Motor neuron (in vitro differentiated cells): ENCODE data around the gene SSX4B. TPM values are rescaled to one million over a fixed set of nuclear protein-coding genes. Genes with fewer than 3 reads are reported as not detected.
"Not testable (repeated sequence)": the region's sequence is repeated elsewhere in the genome, so short reads cannot be mapped to it uniquely, and the experiment has no call there.

Source experiments
- ATAC-seq, 8 experiments: fragments of 200-7000 bp; cut with Tn5 transposase; replicated peaks in 6 of 8; 2 replicates each; pipeline ENCODE4 v1.8.0; 2021; ENCODE audit warnings: mild to moderate bottlenecking in 8 of 8, moderate library complexity in 8 of 8
- H3K27ac ChIP-seq, 2 donors: fragments of 250-450 bp; sonication (Bioruptor Pico); 2 replicates each; pipeline ENCODE4 v1.9.0; 2021; ENCODE audit warnings: antibody characterized with exemption in 2 of 2, mild to moderate bottlenecking in 2 of 2, moderate library complexity in 1 of 2
- H3K4me1 ChIP-seq, 2 donors: fragments of 250-450 bp; sonication (Bioruptor Pico); replicated peaks in 1 of 2; 2 replicates each; pipeline ENCODE4 v1.6.1; 2021; ENCODE audit warnings: antibody characterized with exemption in 2 of 2, mild to moderate bottlenecking in 2 of 2, moderate library complexity in 1 of 2
- H3K4me3 ChIP-seq, 5 donors: fragments of 250-450 bp; sonication (Bioruptor Pico); 2 replicates each; pipeline ENCODE4 v1.9.0; 2021; ENCODE audit warnings: antibody characterized with exemption in 5 of 5, mild to moderate bottlenecking in 5 of 5, moderate library complexity in 4 of 5
- WGBS, 10 experiments: fragments of 450-650 bp; shearing (Covaris generic); methylation state at CpG; one replicate each; pipeline ENCODE4 v1.0.0; 2022; 5-methylcytosine and 5-hydroxymethylcytosine counted together
- in situ Hi-C, 9 experiments: fragments of 400-800 bp; cut with MboI; loops; one replicate each; pipeline ENCODE4 v1.15.0; 2021; ENCODE audit warnings: low sequenced_read_pairs in 9 of 9, low pct_unique_long_range_greater_than_20kb in 2 of 9; ENCODE audit not compliant: unreplicated experiment in 9 of 9
- total RNA-seq, 8 experiments: library from RNA; unstranded; fragments of 300-600 nt; gene quantifications; 2 replicates each; pipeline versions ENCODE4 v1.2.3 to v1.2.4, GENCODE V29; 2022

The SSX4B gene, protein sequence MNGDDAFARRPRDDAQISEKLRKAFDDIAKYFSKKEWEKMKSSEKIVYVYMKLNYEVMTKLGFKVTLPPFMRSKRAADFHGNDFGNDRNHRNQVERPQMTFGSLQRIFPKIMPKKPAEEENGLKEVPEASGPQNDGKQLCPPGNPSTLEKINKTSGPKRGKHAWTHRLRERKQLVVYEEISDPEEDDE
- under 1 TPM in 1 of 8 experiments, not detected in 7; 0.33 TPM for total RNA-seq

DNA sequence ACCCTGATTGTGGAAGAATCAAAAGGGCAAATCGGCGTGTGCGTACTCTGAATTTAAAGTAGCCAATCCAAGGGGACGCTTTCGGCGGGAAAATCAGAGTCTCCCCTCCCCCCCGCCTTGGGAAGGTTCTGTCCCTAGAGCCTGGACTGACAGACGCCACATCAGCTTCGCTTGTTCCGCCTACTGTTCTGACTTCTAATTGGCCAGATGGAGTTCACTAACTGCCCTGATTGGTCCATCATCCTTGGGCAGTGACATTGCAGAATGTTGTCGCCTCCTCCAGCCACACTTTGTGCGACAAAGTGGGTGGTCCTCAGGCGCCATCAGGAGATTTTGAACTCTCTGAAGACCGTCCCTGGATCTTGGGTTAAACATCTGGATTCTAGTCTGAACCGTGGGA, at the start of gene SSX4B:
SSX4B (minus strand) TSS at position 101 of the 400 bp plus-strand sequence. CDS start 588 bp downstream, outside the sequence.
- no CpG with 5 or more reads among the region's 15 CpGs for WGBS, 10 experiments

DNA sequence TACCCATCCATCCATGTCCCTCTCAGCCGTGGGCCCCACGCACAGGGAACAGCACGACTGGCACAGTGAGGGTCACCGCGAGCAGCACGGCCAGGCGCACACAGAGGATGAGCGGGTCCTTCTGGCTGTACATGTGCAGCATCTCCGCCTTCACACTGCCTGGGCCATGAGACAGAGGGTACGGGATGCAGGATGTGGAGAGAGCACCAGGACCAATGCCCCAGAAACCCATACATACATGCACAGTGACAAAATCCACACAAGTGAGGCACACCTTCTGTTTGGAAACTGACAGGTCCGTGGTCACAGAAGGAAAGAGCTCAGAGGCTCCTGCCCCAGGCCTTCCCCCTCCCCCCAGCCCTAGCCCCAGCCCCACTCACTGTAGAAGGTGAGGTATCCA, 48.8 kb upstream of the SSX4B start:
- no peak for ATAC-seq
- Histone ChIP-seq H3K4me1 (no peaks in the 10 kb centered on the region), H3K4me3 (no peak overlapping the region), H3K27ac (no peak overlapping the region)
- in situ Hi-C loops, result no loop called here
- 80% methylated on average over 2 of the region's 11 CpGs; no CpG with 5 or more reads in 9 of the 10 experiments for WGBS, 10 experiments

More for the DNA sequence above, at the start of gene SSX4B:
- H3K4me3 ChIP-seq, H3K4me1 ChIP-seq, ATAC-seq, in situ Hi-C loops, H3K27ac ChIP-seq: not testable (repeated sequence)

DNA sequence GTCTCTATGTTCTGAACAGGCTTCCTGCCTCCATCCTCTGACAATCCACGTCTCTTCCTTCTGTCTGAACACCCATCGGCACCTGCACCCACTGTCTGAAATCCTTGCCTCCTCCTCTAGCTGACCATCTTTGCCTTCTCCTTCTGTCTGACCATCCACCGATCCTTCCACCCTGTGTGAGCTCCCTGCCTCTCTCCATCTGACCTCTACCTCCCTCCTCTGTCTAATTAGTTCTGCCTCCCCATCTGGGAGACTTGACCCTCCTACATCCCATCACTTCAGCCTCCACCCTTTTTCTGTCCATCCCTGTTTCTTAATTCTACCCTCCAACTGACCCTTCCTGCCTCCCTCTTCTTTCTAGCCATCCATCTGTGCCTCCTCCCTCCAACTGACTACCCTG, 48.3 kb upstream of the SSX4B start:
- in situ Hi-C loops, result no loop called here
- no peaks in the 10 kb centered on the region for H3K4me1 ChIP-seq
- WGBS, 10 experiments, result 17 to 73% methylated on average over 1 to 3 of the region's 3 CpGs; no CpG with 5 or more reads in 8 of the 10 experiments
- H3K27ac ChIP-seq, result no peak overlapping the region
- ATAC-seq, result no peak
- no peak overlapping the region for H3K4me3 ChIP-seq

DNA sequence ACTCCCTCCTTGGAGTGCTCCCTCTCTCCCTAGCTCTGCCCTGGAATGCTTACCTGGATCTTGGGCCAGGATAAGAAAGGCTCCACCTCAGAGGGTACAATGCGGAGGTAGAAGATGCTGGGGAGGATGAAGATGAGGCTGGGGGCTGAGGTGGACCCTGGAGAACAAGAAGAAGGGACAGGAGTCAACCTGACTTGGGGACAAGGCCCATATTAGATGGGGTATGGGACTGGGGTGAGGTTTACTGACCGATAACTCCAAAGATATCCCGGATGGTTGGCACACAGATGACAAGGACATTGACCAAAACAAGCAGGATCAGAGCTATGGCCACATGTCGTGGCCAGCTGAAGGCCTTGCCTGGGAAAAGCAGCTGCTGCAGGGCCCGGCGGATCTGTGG, 47.7 kb upstream of the SSX4B start:
- 47 to 100% (median 100%) methylated on average over 1 to 3 of the region's 6 CpGs; no CpG with 5 or more reads in 7 of the 10 experiments for WGBS, 10 experiments
- no peak for ATAC-seq
- in situ Hi-C loops, result no loop called here

DNA sequence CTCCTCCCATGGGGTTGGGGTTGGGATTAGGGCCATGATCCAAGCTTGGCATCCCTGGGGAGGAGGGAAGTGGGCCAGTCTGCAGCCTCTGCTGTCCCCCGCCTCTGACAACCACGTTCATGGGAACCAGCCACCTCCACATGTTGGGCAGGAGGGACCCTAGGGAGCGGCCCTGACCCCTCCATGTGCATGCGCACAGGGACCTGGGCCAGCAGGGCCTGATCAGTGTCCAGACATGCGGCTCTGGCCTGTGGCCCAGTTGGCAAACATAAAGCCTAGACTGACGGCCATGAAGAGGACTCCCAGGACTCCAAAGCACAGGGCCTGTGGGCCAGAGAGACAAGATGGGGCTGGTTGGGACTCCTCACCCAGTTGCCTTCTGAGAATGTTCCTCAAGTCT, 47.0 kb upstream of the SSX4B start:
- in situ Hi-C loops, result no loop called here
- H3K27ac ChIP-seq, result no peak overlapping the region
- no peak overlapping the region for H3K4me3 ChIP-seq
- ATAC-seq, result peak in 1 of 8 experiments; percentile 8
- WGBS, 10 experiments, result 82 to 100% methylated on average over 1 to 2 of the region's 6 CpGs; no CpG with 5 or more reads in 8 of the 10 experiments
- H3K4me1 ChIP-seq, result no peaks in the 10 kb centered on the region

More for the DNA sequence above, 47.7 kb upstream of the SSX4B start:
- Histone ChIP-seq H3K27ac (no peak overlapping the region), H3K4me3 (no peak overlapping the region), H3K4me1 (no peaks in the 10 kb centered on the region)

DNA sequence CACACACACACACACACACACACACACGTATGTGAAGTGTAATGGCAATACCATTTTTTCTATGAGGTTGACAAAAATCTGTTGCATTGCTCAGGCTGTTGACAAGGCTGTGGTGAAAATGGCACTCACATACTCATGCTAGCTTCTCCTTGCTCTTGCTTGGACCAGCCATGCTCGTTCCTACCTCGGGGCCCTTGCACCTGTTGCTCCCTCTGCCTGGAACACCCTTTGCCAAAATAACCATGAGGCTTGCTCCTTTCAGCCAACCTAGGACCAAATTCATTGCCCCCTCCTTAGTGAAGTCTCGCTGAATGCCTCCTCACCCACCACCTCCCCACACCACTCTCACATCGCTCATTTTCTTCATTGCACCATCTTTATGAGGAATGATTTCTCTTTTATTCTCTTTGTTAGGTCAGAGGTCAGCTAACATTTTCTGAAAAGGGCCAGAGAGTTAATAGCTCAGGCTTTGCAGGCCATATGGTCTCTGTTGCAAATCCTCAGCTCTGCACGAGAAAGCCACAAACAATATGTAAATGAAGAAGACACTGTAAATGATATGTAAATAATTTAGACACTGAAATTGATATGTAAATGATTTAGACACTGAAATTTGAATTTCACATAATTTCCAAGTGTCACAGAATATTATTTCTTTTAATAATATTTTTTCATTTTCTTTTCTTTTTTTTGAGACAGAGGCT, 45.0 kb upstream of the SSX4B start:
- in situ Hi-C loops, result no loop called here
- WGBS, 10 experiments, result 0 to 70% (median 11%) methylated on average over 1 to 3 of the region's 6 CpGs; no CpG with 5 or more reads in 6 of the 10 experiments
- Histone ChIP-seq H3K27ac (no peak overlapping the region), H3K4me3 (no peak overlapping the region), H3K4me1 (no peaks in the 10 kb centered on the region)
- ATAC-seq, result peak in 3 of 8 experiments; percentile 58 to 82 (median 63)

DNA sequence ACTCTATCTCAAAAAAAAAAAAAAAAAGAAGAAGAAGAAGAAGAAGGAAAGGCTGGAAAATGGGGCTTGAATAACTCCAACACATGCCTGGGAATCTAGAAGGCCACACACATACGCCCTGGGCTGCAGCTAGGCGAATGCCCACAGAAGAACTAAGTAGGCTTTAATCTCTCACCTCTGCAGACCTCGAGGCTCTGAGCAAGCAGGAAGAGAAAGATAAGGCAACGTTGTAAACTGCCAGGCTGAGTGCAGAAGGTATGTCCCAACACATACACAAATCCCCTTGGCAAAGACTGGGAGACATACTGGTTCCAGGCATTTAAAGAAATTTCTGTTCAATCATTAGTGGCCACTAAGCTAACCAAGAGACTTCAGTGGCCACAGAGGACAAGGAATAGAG, 39.9 kb upstream of the SSX4B start:
- WGBS, 10 experiments, result 10 to 30% (median 20%) methylated on average over 1 to 2 of the region's 4 CpGs; no CpG with 5 or more reads in 7 of the 10 experiments
- no peaks in the 10 kb centered on the region for H3K4me1 ChIP-seq
- no peak for ATAC-seq
- in situ Hi-C loops, result no loop called here
- no peak overlapping the region for H3K27ac ChIP-seq
- H3K4me3 ChIP-seq, result no peak overlapping the region

DNA sequence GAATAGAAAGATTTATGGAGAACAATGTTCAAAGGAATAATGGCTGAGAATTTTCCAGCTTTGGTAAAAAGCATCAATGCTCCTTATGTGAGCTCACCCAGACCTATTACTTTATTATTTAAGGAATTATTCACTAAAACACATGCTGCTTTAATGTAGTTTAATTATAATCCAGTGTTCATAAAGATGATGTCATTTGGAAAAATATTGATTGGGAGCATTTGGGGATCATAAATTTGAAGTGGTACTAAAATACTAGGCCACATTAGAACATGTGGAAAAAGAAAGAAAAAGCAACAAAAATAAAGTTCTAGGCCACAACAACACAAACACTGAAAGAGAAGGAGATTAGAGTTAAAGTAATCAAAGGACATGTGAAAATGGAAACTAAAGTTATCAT, 38.3 kb upstream of the SSX4B start:
- ATAC-seq, result no peak
- in situ Hi-C loops, result no loop called here
- Histone ChIP-seq H3K27ac (no peak overlapping the region), H3K4me3 (no peak overlapping the region), H3K4me1 (no peaks in the 10 kb centered on the region)

DNA sequence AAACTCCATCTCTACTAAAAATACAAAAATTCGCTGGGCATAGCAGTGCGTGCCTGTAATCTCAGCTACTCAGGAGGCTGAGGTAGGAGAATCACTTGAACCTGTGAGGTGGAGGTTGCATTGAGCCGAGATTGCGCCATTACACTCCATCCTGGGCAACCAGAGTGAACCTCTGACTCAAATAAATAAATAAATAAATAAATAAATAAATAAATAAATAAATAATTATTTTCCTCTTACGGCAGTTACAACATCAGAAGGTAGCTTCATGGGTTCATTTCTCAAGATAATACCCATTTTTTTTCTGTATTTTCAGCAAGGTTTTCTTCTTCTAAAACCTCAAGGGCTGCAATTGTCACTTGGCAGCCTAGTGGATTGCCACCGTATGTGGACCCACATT, 35.4 kb upstream of the SSX4B start:
- H3K4me1 ChIP-seq, H3K27ac ChIP-seq, ATAC-seq, H3K4me3 ChIP-seq, in situ Hi-C loops: not testable (repeated sequence)
- 58 to 100% (median 94%) methylated on average over 2 to 4 of the region's 6 CpGs; no CpG with 5 or more reads in 7 of the 10 experiments for WGBS, 10 experiments

DNA sequence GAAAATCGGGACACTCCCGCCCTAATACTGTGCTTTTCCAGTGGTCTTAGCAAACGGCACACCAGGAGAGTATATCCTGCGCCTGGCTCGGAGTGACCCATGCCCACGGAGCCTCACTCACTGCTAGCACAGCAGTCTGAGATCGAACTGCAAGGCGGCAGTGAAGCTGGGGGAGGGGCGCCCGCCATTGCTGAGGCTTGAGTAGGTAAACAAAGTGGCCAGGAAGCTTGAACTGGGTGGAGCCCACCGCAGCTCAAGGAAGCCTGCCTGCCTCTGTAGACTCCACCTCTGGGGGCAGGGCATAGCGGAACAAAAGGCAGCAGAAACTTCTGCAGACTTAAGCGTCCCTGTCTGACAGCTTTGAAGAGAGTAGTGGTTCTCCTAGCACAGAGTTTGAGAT, 22.0 kb upstream of the SSX4B start:
- H3K4me1 ChIP-seq, ATAC-seq, H3K27ac ChIP-seq, in situ Hi-C loops, H3K4me3 ChIP-seq: not testable (repeated sequence)
- WGBS, 10 experiments, result 34% methylated on average over 7 of the region's 13 CpGs; no CpG with 5 or more reads in 9 of the 10 experiments

DNA sequence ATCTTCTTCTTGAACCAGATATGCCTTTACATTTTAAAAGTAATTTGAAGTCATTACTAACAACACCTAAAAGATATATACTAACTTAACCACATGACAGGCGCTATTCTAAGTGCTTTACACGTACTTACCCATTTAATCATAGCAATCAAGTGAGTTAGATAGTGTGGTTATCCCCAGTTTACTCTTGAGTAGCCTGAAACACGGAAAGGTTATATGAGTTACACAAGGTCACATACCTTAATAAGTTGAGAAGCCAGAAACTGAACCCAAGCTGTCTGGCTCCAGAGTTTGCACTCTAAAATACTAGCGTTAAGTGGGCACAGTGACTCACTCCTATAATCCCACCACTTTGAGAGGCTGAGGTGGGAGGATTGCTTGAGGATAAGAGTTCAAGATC, 18.4 kb upstream of the SSX4B start:
- WGBS, 10 experiments, result 83 to 100% methylated on average over 3 of the region's 4 CpGs; no CpG with 5 or more reads in 8 of the 10 experiments
- H3K27ac ChIP-seq, in situ Hi-C loops, ATAC-seq, H3K4me3 ChIP-seq, H3K4me1 ChIP-seq: not testable (repeated sequence)

DNA sequence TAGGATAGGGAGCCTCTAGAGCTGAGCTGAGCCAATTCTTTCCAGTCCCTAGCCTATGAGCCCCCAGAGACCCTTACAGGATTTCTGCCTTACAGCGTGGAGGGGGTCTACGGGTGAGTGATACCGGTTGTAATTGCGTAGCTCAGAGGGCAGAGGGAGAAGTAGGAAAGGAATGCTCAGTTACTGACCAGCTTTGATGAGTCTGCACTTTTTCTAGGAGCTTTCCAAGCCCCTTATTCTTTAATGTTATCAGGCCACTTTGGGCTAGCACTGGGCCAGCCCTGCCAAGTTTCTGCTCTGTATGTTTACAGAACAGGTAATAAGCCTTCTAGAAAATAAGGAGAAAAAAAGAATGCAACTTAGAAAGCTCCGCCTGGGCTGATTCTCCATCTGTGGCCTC, 17.8 kb upstream of the SSX4B start:
- WGBS, 10 experiments, result no CpG with 5 or more reads among the region's 5 CpGs
- H3K27ac ChIP-seq, result not testable (repeated sequence)

DNA sequence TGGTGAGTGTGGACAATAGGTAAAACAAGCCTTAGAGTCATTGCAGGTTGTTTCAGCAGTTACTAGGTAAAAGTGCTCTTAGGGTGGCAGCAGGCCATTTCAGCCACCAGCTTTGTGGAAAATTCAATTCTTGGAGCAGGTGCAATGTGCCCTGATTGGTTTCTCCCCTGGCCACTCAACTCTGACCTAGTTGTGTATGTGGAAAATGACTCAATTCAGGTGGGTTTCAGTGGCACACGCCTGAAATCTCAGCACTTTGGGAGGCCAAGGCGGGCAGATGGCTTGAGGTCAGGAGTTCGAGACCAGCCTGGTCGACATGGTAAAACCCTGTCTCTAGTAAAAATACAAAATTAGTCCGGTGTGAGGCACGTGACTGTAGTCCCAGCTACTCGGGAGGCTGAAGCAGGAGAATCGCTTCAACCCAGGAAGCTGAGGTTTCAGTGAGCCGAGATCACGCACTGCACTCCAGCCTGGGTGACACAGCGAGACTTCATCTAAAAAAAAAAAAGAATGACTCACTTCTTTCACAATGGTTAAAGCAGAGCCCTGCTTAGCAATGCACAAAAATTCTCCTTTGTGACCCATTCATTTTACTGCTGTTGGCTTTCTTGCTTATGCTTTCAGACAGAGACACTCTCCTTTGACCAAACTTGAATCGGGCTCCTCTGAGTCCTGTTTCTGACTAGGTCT, 15.4 kb upstream of the SSX4B start:
- WGBS, 10 experiments, result no CpG with 5 or more reads among the region's 12 CpGs
- H3K27ac ChIP-seq, in situ Hi-C loops, H3K4me3 ChIP-seq, H3K4me1 ChIP-seq: not testable (repeated sequence)
- peak; percentile 45 to 94 (median 86) for ATAC-seq

More for the DNA sequence above, 17.8 kb upstream of the SSX4B start:
- H3K4me1 ChIP-seq, H3K4me3 ChIP-seq, ATAC-seq, in situ Hi-C loops: not testable (repeated sequence)
